IMR-90 (cell line): ENCODE measurements around the gene DCUN1D3. TPM values are rescaled to one million over a fixed set of nuclear protein-coding genes. Genes with fewer than 3 reads are reported as not detected.
A peak's percentile ranks its signal among the peaks of the same experiment; 100 is the strongest.

ENCODE experiments used
- ATAC-seq: fragments of 200-7000 bp; cut with Tn5 transposase; 2 replicates; pipeline ENCODE4 v1.9.1; 2020; ENCODE audit warnings: low read depth, mild to moderate bottlenecking, moderate library complexity
- BruUV-seq: library from RNA; stranded (reverse); fragments of 400-500 nt; replicated peaks from 2 replicates; lab custom pipeline; 2021; lab: Mats Ljungman, UMichigan
- CTCF ChIA-PET: fragments of 300-600 bp; formaldehyde crosslinking; extraction: SDS; loops from one replicate; lab custom pipeline; 2021; ENCODE audit warnings: antibody characterized with exemption; lab: Yijun Ruan, JAX
- POLR2A ChIA-PET: fragments of 300-600 bp; sonication (Branson Sonifier 250); formaldehyde crosslinking; loops from one replicate; lab custom pipeline; 2022; ENCODE audit warnings: antibody characterized with exemption; ENCODE audit not compliant: unreplicated experiment; lab: Charles Lee
- DNase-seq: peaks from one replicate; pipeline ENCODE4 v3.0.0; 2013
- H2AFZ ChIP-seq: replicated peaks from 2 replicates; pipeline ENCODE3; 2013; ENCODE audit warnings: low read length, mild to moderate bottlenecking; ENCODE audit not compliant: poor library complexity
- H2AK5ac ChIP-seq: 2 replicates; pipeline ENCODE4 v1.6.1; 2013; ENCODE audit warnings: low read depth, low read length, inconsistent platforms
- H2AK9ac ChIP-seq: replicated peaks from 2 replicates; pipeline ENCODE3; 2013; ENCODE audit warnings: mild to moderate bottlenecking, low read depth, low read length, moderate library complexity; ENCODE audit not compliant: poor library complexity
- H2BK120ac ChIP-seq: 2 replicates; pipeline ENCODE4 v1.6.1; 2013; ENCODE audit warnings: low read depth, low read length, inconsistent platforms
- H2BK15ac ChIP-seq: 3 replicates; pipeline ENCODE4 v1.6.1; 2013; ENCODE audit warnings: low read depth, low read length, inconsistent platforms
- H2BK20ac ChIP-seq: 2 replicates; pipeline ENCODE4 v1.6.1; 2013; ENCODE audit warnings: low read depth, mild to moderate bottlenecking, inconsistent platforms, low read length, moderate library complexity
- H2BK5ac ChIP-seq: 2 replicates; pipeline ENCODE4 v1.6.1; 2013; ENCODE audit warnings: mild to moderate bottlenecking, low read depth, low read length, inconsistent platforms; ENCODE audit not compliant: poor library complexity, severe bottlenecking
- H3K14ac ChIP-seq: replicated peaks from 2 replicates; pipeline ENCODE4 v1.6.1; 2013; ENCODE audit warnings: low read depth, low read length, inconsistent platforms
- H3K18ac ChIP-seq: 2 replicates; pipeline ENCODE4 v1.6.1; 2013; ENCODE audit warnings: low read depth, low read length, control low read depth
- H3K23ac ChIP-seq: 2 replicates; pipeline ENCODE4 v1.6.1; 2013; ENCODE audit warnings: low read depth, low read length, inconsistent platforms
- H3K27ac ChIP-seq: 2 replicates; pipeline ENCODE4 v1.5.1; 2013; ENCODE audit warnings: mild to moderate bottlenecking, control low read depth, low read length; ENCODE audit not compliant: insufficient read depth
- H3K27me3 ChIP-seq: 2 replicates; pipeline ENCODE4 v1.6.1; 2013; ENCODE audit warnings: low read length; ENCODE audit not compliant: control insufficient read depth, insufficient read depth
- H3K36me3 ChIP-seq: 2 replicates; pipeline ENCODE4 v1.6.1; 2013; ENCODE audit warnings: low read length, mixed read lengths; ENCODE audit not compliant: control insufficient read depth, insufficient read depth
- H3K4ac ChIP-seq: 2 replicates; pipeline ENCODE4 v1.6.1; 2013; ENCODE audit warnings: low read depth, low read length, inconsistent platforms
- H3K4me1 ChIP-seq: 2 replicates; pipeline ENCODE4 v1.6.1; 2013; ENCODE audit warnings: low read length, mixed read lengths; ENCODE audit not compliant: control insufficient read depth, insufficient read depth
- H3K4me2 ChIP-seq: 2 replicates; pipeline ENCODE4 v1.6.1; 2013; ENCODE audit warnings: low read depth, mild to moderate bottlenecking, control low read depth, low read length, moderate library complexity
- H3K4me3 ChIP-seq: 2 replicates; pipeline ENCODE4 v1.5.1; 2013; ENCODE audit warnings: low read depth, mild to moderate bottlenecking, control low read depth, low read length, moderate library complexity; ENCODE audit not compliant: insufficient read depth
- H3K56ac ChIP-seq: 2 replicates; pipeline ENCODE4 v1.6.1; 2013; ENCODE audit warnings: low read length, inconsistent platforms; ENCODE audit not compliant: insufficient read depth; ENCODE audit errors: extremely low read depth
- H3K79me1 ChIP-seq, 2 experiments: 2 replicates each; pipeline ENCODE4 v1.6.1; 2013; ENCODE audit warnings: low read length in 2 of 2, inconsistent platforms in 1 of 2, low read depth in 1 of 2
- H3K9ac ChIP-seq: 2 replicates; pipeline ENCODE4 v1.6.1; 2013; ENCODE audit warnings: low read depth, low read length, control low read depth
- H3K9me1 ChIP-seq: 2 replicates; pipeline ENCODE4 v1.6.1; 2013; ENCODE audit warnings: low read length, inconsistent platforms; ENCODE audit not compliant: insufficient read depth
- H3K9me3 ChIP-seq: 2 replicates; pipeline ENCODE4 v1.6.1; 2013; ENCODE audit warnings: low read length; ENCODE audit not compliant: control insufficient read depth, insufficient read depth
- H4K20me1 ChIP-seq: 2 replicates; pipeline ENCODE4 v1.6.1; 2013; ENCODE audit warnings: low read length, inconsistent platforms; ENCODE audit not compliant: insufficient read depth
- H4K5ac ChIP-seq: 2 replicates; pipeline ENCODE4 v1.6.1; 2013; ENCODE audit warnings: mild to moderate bottlenecking, low read depth, low read length, control low read depth
- H4K8ac ChIP-seq, 2 experiments: 2 replicates each; pipeline ENCODE4 v1.6.1; 2013; ENCODE audit warnings: low read depth in 2 of 2, low read length in 2 of 2, control low read depth in 1 of 2, inconsistent platforms in 1 of 2
- H4K91ac ChIP-seq: 2 replicates; pipeline ENCODE4 v1.6.1; 2013; ENCODE audit warnings: low read depth, low read length, inconsistent platforms; ENCODE audit not compliant: insufficient read depth
- FOS ChIP-seq: fragments of 150-350 bp; IDR thresholded peaks from 2 replicates; pipeline ENCODE4 v1.6.1; 2016; ENCODE audit warnings: low read depth, low read length
- MAFK ChIP-seq: IDR thresholded peaks from 2 replicates; pipeline ENCODE4 v1.6.1; 2012; ENCODE audit warnings: low read depth, low read length, improper control_type of control experiment
- POLR2A ChIP-seq: IDR thresholded peaks from 2 replicates; pipeline ENCODE4 v1.6.1; 2012; ENCODE audit warnings: mild to moderate bottlenecking, low read depth, low read length
- USF2 ChIP-seq: fragments of 150-350 bp; IDR thresholded peaks from 2 replicates; pipeline ENCODE4 v1.6.1; 2017; ENCODE audit warnings: mild to moderate bottlenecking, antibody characterized with exemption, low read length, low read depth
- WGBS, 2 experiments: methylation state at CpG; one replicate each; pipeline versions ENCODE4 v1.1.5 to v1.1.7; 2013; ENCODE audit warnings: missing lambda C conversion rate in 2 of 2; ENCODE audit not compliant: insufficient read length in 1 of 2; ENCODE audit errors: extremely low coverage in 2 of 2; 5-methylcytosine and 5-hydroxymethylcytosine counted together
- dilution Hi-C: fragments of 300-500 bp; cut with HindIII; formaldehyde crosslinking; loops from one replicate; pipeline ENCODE4 v1.14.3; 2018; ENCODE audit warnings: low sequenced_read_pairs; ENCODE audit not compliant: unreplicated experiment
- in situ Hi-C: fragments of 300-500 bp; cut with MboI; formaldehyde crosslinking; loops from 3 replicates; pipeline ENCODE4 v1.14.3; 2019; ENCODE audit warnings: low sequenced_read_pairs, inconsistent platforms, mixed read lengths
- intact Hi-C: fragments of 100-400 bp; cut with micrococcal nuclease; formaldehyde crosslinking; loops from 2 replicates; pipeline ENCODE4 v1.10.0; 2022
- polyA plus RNA-seq, 3 experiments: library from polyadenylated mRNA; depleted of rRNA; stranded (reverse); fragments of >200 nt; gene quantifications; 2 replicates each; pipeline ENCODE4 v1.2.3, GENCODE V29; 2012; ENCODE audit warnings: low replicate concordance in 1 of 3
- total RNA-seq: library from RNA; depleted of rRNA; stranded (reverse); fragments of >200 nt; gene quantifications from 2 replicates; pipeline ENCODE4 v1.2.3, GENCODE V29; 2012
- TF ChIP-seq, protein P1 (sequence below): fragments of 150-350 bp; IDR thresholded peaks from 2 replicates; pipeline ENCODE4 v1.6.1; 2016; ENCODE audit warnings: low read depth, mild to moderate bottlenecking, low read length, moderate library complexity, borderline replicate concordance

The DCUN1D3 gene
- total and polyA plus RNA-seq, 2 of the 4 experiments (the other 2 are of a cell fraction): 8.1 to 42.3 TPM

- in situ Hi-C loops (no loop called here), intact Hi-C loops (no loop called here), dilution Hi-C loops (no loop called here)
- no peak overlapping the region for H4K91ac ChIP-seq
- H2BK120ac ChIP-seq: no peak overlapping the region
- no peak overlapping the region for H4K5ac ChIP-seq
- H3K36me3 ChIP-seq: no peaks in the 10 kb centered on the region
- peak overlapping the region; percentile 74 for H2BK5ac ChIP-seq
- H4K8ac ChIP-seq: peak overlapping the region in 1 of 2 experiments; percentile 30; a peak in 1 of 4 replicates
- H3K27me3 ChIP-seq: no peaks in the 10 kb centered on the region
- 0 out of 2 replicates have a peak overlapping the region, but pooled peaks have one; percentile 37 for H3K27ac ChIP-seq
- no TSS peak for BruUV-seq
- H3K4me2 ChIP-seq: peak overlapping the region; percentile 81
- no peak overlapping the region; the same call in 1 of the 2 replicates for H3K14ac ChIP-seq
- TF ChIP-seq, protein P1, sequence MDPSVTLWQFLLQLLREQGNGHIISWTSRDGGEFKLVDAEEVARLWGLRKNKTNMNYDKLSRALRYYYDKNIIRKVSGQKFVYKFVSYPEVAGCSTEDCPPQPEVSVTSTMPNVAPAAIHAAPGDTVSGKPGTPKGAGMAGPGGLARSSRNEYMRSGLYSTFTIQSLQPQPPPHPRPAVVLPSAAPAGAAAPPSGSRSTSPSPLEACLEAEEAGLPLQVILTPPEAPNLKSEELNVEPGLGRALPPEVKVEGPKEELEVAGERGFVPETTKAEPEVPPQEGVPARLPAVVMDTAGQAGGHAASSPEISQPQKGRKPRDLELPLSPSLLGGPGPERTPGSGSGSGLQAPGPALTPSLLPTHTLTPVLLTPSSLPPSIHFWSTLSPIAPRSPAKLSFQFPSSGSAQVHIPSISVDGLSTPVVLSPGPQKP: no peak
- TF ChIP-seq USF2 (peak; percentile 43; the same call in 1 of the 2 replicates), POLR2A (no peak), FOS (peak; percentile 63; the same call in 1 of the 2 replicates), MAFK (0 out of 2 replicates have a peak, but pooled peaks have one; percentile 6)
- no peak overlapping the region for H3K9ac ChIP-seq
- no peak overlapping the region for H2AFZ ChIP-seq
- H3K9me3 ChIP-seq: no peaks in the 10 kb centered on the region
- 0% methylated on average over 2 of the region's 7 CpGs; no CpG with 5 or more reads in 1 of the 2 experiments for WGBS, 2 experiments
- DNase-seq: peak; percentile 74
- no peak overlapping the region for H2AK9ac ChIP-seq
- H2BK15ac ChIP-seq: no peak overlapping the region
- peak; percentile 79 for ATAC-seq
- no peak overlapping the region for H3K4ac ChIP-seq
- H3K23ac ChIP-seq: peak overlapping the region; percentile 47; the same call in 1 of the 2 replicates
- H2AK5ac ChIP-seq: no peak overlapping the region
- H2BK20ac ChIP-seq: no peak overlapping the region
- peaks cover 32 to 75% of the 10 kb centered on the region in 2 experiments for H3K79me1 ChIP-seq
- H3K18ac ChIP-seq: peak overlapping the region; percentile 36; the same call in 1 of the 2 replicates
- H3K4me1 ChIP-seq: peaks cover 17% of the 10 kb centered on the region
- CTCF ChIA-PET: no interaction called here
- H4K20me1 ChIP-seq: peaks cover 61% of the 10 kb centered on the region; the same call in 1 of the 2 replicates
- H3K4me3 ChIP-seq: no peak overlapping the region
- H3K56ac ChIP-seq: no peak overlapping the region
- H3K9me1 ChIP-seq: peaks cover 25% of the 10 kb centered on the region
- POLR2A ChIA-PET: no interaction called here
Observed at GRCh38 chr16:20879175-20880040, 20.8 kb downstream of the DCUN1D3 start.
